ENCODE measurements around the gene UBL4A.

The UBL4A gene

DNA sequence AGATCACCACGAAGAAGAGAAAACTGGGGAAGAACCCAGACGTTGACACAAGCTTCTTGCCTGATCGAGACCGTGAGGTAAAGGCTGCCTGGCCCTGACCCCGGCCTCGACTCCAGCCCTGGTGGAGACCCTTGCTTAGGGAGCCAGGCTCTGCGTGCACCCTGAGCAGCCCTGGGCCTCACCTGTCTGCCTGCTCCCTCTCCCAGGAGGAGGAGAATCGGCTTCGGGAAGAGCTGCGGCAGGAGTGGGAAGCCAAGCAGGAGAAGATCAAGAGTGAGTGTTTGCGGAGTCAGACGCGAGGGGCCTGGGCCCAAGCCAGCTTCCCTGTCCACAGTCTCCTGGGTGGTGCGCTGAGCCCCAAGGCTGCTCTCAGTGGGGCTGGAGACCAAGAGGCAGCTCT lies 37.9 kb downstream of the UBL4A start:
- Histone ChIP-seq H3K36me3 (ENCODE audit: control insufficient read depth, insufficient read depth, low read length) (peaks cover 10% of the 10 kb centered on the region), H3K27me3 (replicated peaks; ENCODE audit: control insufficient read depth, insufficient read depth, low read length) (no peaks in the 10 kb centered on the region), H3K4me3 (replicated peaks; ENCODE audit: low read depth, low read length) (no peak overlapping the region)
- DNase-seq (ENCODE audit: extremely low read depth, insufficient read length), result no peak
- TF ChIP-seq CTCF (IDR thresholded peaks at IDR 0.05; ENCODE audit: insufficient read depth, low read length, poor library complexity, severe bottlenecking), result no peak

DNA sequence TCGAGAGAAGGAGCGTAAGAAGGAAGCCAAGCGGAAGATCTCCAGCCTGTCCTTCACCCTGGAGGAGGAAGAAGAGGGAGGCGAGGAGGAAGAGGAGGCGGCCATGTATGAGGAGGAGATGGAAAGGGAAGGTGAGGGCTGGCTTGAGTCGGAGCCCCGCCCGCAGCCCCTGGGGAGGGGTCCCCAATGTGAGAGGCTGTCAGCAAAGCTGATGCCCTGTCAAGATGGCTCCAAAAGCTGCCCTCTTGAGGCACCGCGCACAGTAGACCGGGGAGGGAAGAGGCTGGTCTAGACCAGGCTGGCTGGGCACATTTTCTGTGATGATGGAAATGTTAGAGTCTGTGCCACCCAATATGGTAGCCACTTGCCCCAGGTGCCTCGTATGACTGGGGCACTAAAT lies 40.0 kb downstream of the UBL4A start:
- TF ChIP-seq CTCF (IDR thresholded peaks at IDR 0.05; ENCODE audit: insufficient read depth, low read length, poor library complexity, severe bottlenecking), result no peak
- peaks cover 10% of the 10 kb centered on the region for H3K36me3 ChIP-seq (ENCODE audit: control insufficient read depth, insufficient read depth, low read length)
- no peak overlapping the region for H3K4me3 ChIP-seq (replicated peaks; ENCODE audit: low read depth, low read length)
- no peaks in the 10 kb centered on the region for H3K27me3 ChIP-seq (replicated peaks; ENCODE audit: control insufficient read depth, insufficient read depth, low read length)
- no peak for DNase-seq (ENCODE audit: extremely low read depth, insufficient read length)

DNA sequence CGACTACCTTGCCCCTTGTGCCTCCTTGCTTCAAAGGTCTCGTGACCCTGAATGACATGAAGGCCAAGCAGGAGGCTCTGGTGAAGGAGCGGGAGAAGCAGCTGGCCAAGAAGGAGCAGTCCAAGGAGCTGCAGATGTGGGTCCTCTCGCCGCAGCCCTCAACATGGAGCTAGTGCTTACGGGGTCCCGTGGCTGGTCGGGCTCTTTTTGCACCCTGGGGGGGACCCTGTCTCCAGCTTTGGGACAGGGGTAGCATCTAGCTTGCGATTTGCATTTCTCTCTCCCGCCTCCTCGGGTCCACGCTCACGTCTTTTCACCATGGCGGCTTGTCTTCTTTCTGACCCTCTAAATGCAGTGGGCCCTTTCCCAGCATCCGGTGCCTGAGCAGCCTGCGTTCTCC lies 40.6 kb downstream of the UBL4A start:
- Histone ChIP-seq H3K27me3 (replicated peaks; ENCODE audit: control insufficient read depth, insufficient read depth, low read length) (no peaks in the 10 kb centered on the region), H3K4me3 (replicated peaks; ENCODE audit: low read depth, low read length) (no peak overlapping the region), H3K36me3 (ENCODE audit: control insufficient read depth, insufficient read depth, low read length) (peaks cover 10% of the 10 kb centered on the region)
- no peak for DNase-seq (ENCODE audit: extremely low read depth, insufficient read length)
- TF ChIP-seq CTCF (IDR thresholded peaks at IDR 0.05; ENCODE audit: insufficient read depth, low read length, poor library complexity, severe bottlenecking), result no peak

- Histone ChIP-seq H3K4me3 (replicated peaks; ENCODE audit: low read depth, low read length) (peak overlapping the region; percentile 75), H3K36me3 (ENCODE audit: control insufficient read depth, insufficient read depth, low read length) (peaks cover 8% of the 10 kb centered on the region), H3K27me3 (replicated peaks; ENCODE audit: control insufficient read depth, insufficient read depth, low read length) (no peaks in the 10 kb centered on the region)
- no peak for TF ChIP-seq CTCF (IDR thresholded peaks at IDR 0.05; ENCODE audit: insufficient read depth, low read length, poor library complexity, severe bottlenecking)
- DNase-seq (ENCODE audit: extremely low read depth, insufficient read length), result no peak
Measured at GRCh38 chrX:154444755-154445246, 41.6 kb downstream of the UBL4A start.

- Histone ChIP-seq H3K27me3 (replicated peaks; ENCODE audit: control insufficient read depth, insufficient read depth, low read length) (no peaks in the 10 kb centered on the region), H3K4me3 (replicated peaks; ENCODE audit: low read depth, low read length) (peak within 1 kb of the TSS; percentile 75), H3K36me3 (ENCODE audit: control insufficient read depth, insufficient read depth, low read length) (peaks cover 8% of the 10 kb centered on the region)
- TF ChIP-seq CTCF (IDR thresholded peaks at IDR 0.05; ENCODE audit: insufficient read depth, low read length, poor library complexity, severe bottlenecking), result no peak
- DNase-seq (ENCODE audit: extremely low read depth, insufficient read length), result peak; percentile 71
Measured at GRCh38 chrX:154443992-154444754, 42.2 kb downstream of the UBL4A start, which contains the start of gene FAM50A. Gene FAM50A, plus strand, starts transcription at chrX:154444141. Its CDS starts 95 bp downstream, at chrX:154444236.
